ENCODE data around the gene PHLDB1.

GRCh38 chr11:118612378-118612777, 5.0 kb downstream of the PHLDB1 start:
- TF ChIP-seq RAD21 (conservative IDR thresholded peaks at IDR 0.05 in 1 of 2, IDR thresholded peaks at IDR 0.05 in 1 of 2): no peak
- TF ChIP-seq POLR2A (IDR thresholded peaks at IDR 0.05; ENCODE audit: low read length): no peak
- TF ChIP-seq NFE2L2 (conservative IDR thresholded peaks at IDR 0.05; ENCODE audit: low read length): no peak
- TF ChIP-seq, protein P1, sequence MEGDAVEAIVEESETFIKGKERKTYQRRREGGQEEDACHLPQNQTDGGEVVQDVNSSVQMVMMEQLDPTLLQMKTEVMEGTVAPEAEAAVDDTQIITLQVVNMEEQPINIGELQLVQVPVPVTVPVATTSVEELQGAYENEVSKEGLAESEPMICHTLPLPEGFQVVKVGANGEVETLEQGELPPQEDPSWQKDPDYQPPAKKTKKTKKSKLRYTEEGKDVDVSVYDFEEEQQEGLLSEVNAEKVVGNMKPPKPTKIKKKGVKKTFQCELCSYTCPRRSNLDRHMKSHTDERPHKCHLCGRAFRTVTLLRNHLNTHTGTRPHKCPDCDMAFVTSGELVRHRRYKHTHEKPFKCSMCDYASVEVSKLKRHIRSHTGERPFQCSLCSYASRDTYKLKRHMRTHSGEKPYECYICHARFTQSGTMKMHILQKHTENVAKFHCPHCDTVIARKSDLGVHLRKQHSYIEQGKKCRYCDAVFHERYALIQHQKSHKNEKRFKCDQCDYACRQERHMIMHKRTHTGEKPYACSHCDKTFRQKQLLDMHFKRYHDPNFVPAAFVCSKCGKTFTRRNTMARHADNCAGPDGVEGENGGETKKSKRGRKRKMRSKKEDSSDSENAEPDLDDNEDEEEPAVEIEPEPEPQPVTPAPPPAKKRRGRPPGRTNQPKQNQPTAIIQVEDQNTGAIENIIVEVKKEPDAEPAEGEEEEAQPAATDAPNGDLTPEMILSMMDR (IDR thresholded peaks at IDR 0.05): no peak
- TF ChIP-seq EP300 (IDR thresholded peaks at IDR 0.05): no peak
- TF ChIP-seq, protein P2, sequence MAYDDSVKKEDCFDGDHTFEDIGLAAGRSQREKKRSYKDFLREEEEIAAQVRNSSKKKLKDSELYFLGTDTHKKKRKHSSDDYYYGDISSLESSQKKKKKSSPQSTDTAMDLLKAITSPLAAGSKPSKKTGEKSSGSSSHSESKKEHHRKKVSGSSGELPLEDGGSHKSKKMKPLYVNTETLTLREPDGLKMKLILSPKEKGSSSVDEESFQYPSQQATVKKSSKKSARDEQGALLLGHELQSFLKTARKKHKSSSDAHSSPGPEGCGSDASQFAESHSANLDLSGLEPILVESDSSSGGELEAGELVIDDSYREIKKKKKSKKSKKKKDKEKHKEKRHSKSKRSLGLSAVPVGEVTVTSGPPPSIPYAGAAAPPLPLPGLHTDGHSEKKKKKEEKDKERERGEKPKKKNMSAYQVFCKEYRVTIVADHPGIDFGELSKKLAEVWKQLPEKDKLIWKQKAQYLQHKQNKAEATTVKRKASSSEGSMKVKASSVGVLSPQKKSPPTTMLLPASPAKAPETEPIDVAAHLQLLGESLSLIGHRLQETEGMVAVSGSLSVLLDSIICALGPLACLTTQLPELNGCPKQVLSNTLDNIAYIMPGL (CRISPR knock-in tag; IDR thresholded peaks at IDR 0.05; ENCODE audit: borderline replicate concordance): no peak
- no peak for TF ChIP-seq ELK1 (IDR thresholded peaks at IDR 0.05; ENCODE audit: low read depth, low read length)
- TF ChIP-seq CBX8 (IDR thresholded peaks at IDR 0.05): no peak
- TF ChIP-seq, protein P3, sequence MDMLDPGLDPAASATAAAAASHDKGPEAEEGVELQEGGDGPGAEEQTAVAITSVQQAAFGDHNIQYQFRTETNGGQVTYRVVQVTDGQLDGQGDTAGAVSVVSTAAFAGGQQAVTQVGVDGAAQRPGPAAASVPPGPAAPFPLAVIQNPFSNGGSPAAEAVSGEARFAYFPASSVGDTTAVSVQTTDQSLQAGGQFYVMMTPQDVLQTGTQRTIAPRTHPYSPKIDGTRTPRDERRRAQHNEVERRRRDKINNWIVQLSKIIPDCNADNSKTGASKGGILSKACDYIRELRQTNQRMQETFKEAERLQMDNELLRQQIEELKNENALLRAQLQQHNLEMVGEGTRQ (IDR thresholded peaks at IDR 0.05): no peak
- TF ChIP-seq EHMT2 (IDR thresholded peaks at IDR 0.05; ENCODE audit: low read depth): no peak
- TF ChIP-seq CHD4 (IDR thresholded peaks at IDR 0.05; ENCODE audit: borderline replicate concordance): no peak
- no peak for TF ChIP-seq CEBPB (IDR thresholded peaks at IDR 0.05)
